Uterus (tissue), 2 donors: ENCODE measurements around the gene DNASE2B.

ENCODE experiments used
- CTCF ChIP-seq, 4 experiments: fragments of 200-600 bp in 2 of 4; fragments of 450-650 bp in 2 of 4; sonication (generic) in 2 of 4; IDR thresholded peaks; one replicate each; pipeline ENCODE4 v1.5.1; 2016 to 2019; ENCODE audit warnings: antibody characterized with exemption in 4 of 4, mild to moderate bottlenecking in 2 of 4, moderate library complexity in 1 of 4
- POLR2A ChIP-seq, 2 donors: fragments of 450-650 bp; IDR thresholded peaks; one replicate each; pipeline ENCODE4 v1.6.1; 2016; ENCODE audit warnings: antibody characterized with exemption in 2 of 2, mild to moderate bottlenecking in 1 of 2, moderate library complexity in 1 of 2

GRCh38 chr1:84386716-84387479, 11.4 kb upstream of the DNASE2B start:
- no peak for TF ChIP-seq CTCF (IDR thresholded peaks at IDR 0.05)
- no peak for TF ChIP-seq POLR2A (IDR thresholded peaks at IDR 0.05)
